ENCODE data around the gene AGMAT.

GRCh38 chr1:15616373-15617172, 31.7 kb upstream of the AGMAT start:
- TF ChIP-seq BHLHE40 (IDR thresholded peaks at IDR 0.05; ENCODE audit: low read depth, low read length), result no peak
- TF ChIP-seq KDM5A (IDR thresholded peaks at IDR 0.05), result no peak
- TF ChIP-seq, protein P1, sequence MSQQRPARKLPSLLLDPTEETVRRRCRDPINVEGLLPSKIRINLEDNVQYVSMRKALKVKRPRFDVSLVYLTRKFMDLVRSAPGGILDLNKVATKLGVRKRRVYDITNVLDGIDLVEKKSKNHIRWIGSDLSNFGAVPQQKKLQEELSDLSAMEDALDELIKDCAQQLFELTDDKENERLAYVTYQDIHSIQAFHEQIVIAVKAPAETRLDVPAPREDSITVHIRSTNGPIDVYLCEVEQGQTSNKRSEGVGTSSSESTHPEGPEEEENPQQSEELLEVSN (IDR thresholded peaks at IDR 0.05; ENCODE audit: borderline replicate concordance, low read depth), result no peak
- TF ChIP-seq SMC3 (IDR thresholded peaks at IDR 0.05), result no peak
- no peak for TF ChIP-seq CTCF (IDR thresholded peaks at IDR 0.05)
- no peak for TF ChIP-seq EP300 (IDR thresholded peaks at IDR 0.05)
- no peak for TF ChIP-seq CHD2 (IDR thresholded peaks at IDR 0.05; ENCODE audit: low read length, partially characterized antibody)
- TF ChIP-seq POLR2A (IDR thresholded peaks at IDR 0.05; ENCODE audit: low read length), result no peak
- no peak for TF ChIP-seq RNF2 (IDR thresholded peaks at IDR 0.05; ENCODE audit: borderline replicate concordance, low read depth)
- no peak for TF ChIP-seq RAD21 (conservative IDR thresholded peaks at IDR 0.05 in 1 of 2, IDR thresholded peaks at IDR 0.05 in 1 of 2)
- TF ChIP-seq MAFK (IDR thresholded peaks at IDR 0.05; ENCODE audit: partially characterized antibody), result no peak
